Measurements from ENCODE around the gene LARGE1.

Gene LARGE1

DNA sequence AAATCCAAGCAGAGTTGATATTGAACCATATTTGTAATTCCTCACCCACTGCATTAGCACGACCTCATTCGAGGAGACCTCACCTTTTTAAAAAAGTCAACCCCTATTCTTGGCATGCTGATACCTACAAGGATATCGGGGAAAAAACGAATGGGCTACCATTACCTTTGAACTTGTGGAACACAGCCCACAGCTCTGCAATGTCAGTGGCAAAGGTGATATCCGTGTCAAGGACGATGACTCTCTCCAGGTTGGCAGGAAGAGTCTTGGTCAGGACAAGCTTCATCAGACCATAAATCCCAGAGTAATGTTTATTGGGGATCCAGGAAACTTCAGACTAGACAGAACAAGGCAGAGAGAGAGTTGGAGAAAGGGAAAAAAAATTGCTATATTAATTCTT lies 355.6 kb downstream of the LARGE1 start:
- no peaks in the 10 kb centered on the region for H3K36me3 ChIP-seq (ENCODE audit: insufficient read depth, low read length)
- H3K9me2 ChIP-seq (replicated peaks; ENCODE audit: low read depth, low read length) = no peaks in the 10 kb centered on the region
- H3K9me3 ChIP-seq (ENCODE audit: insufficient read depth, low read depth, low read length) = no peaks in the 10 kb centered on the region; the same call in 1 of the 2 replicates
- no peak overlapping the region for H3K4me3 ChIP-seq (ENCODE audit: low read length, poor library complexity, severe bottlenecking)
- no peaks in the 10 kb centered on the region for H3F3A ChIP-seq (ENCODE audit: low read depth)
- H3K4me2 ChIP-seq (ENCODE audit: low read depth, low read length, poor library complexity, severe bottlenecking) = no peak overlapping the region
- H3K9ac ChIP-seq (ENCODE audit: low read depth, low read length, poor library complexity, severe bottlenecking) = no peak overlapping the region
- no peaks in the 10 kb centered on the region for H4K20me1 ChIP-seq (ENCODE audit: insufficient read depth, low read length, poor library complexity, severe bottlenecking)
- H3K27me3 ChIP-seq (ENCODE audit: insufficient read depth, low read length, poor library complexity, severe bottlenecking) = no peaks in the 10 kb centered on the region
- H3K79me2 ChIP-seq (ENCODE audit: insufficient read depth, low read length) = no peaks in the 10 kb centered on the region
- H3K4me1 ChIP-seq (ENCODE audit: insufficient read depth, low read length, poor library complexity, severe bottlenecking) = no peaks in the 10 kb centered on the region
- TF ChIP-seq, protein P1, sequence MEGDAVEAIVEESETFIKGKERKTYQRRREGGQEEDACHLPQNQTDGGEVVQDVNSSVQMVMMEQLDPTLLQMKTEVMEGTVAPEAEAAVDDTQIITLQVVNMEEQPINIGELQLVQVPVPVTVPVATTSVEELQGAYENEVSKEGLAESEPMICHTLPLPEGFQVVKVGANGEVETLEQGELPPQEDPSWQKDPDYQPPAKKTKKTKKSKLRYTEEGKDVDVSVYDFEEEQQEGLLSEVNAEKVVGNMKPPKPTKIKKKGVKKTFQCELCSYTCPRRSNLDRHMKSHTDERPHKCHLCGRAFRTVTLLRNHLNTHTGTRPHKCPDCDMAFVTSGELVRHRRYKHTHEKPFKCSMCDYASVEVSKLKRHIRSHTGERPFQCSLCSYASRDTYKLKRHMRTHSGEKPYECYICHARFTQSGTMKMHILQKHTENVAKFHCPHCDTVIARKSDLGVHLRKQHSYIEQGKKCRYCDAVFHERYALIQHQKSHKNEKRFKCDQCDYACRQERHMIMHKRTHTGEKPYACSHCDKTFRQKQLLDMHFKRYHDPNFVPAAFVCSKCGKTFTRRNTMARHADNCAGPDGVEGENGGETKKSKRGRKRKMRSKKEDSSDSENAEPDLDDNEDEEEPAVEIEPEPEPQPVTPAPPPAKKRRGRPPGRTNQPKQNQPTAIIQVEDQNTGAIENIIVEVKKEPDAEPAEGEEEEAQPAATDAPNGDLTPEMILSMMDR (conservative IDR thresholded peaks at IDR 0.05; ENCODE audit: low read length) = no peak
- TF ChIP-seq EZH2phosphoT487 (IDR thresholded peaks at IDR 0.05; ENCODE audit: borderline replicate concordance) = no peak
- H2AFZ ChIP-seq (ENCODE audit: low read length) = no peak overlapping the region

DNA sequence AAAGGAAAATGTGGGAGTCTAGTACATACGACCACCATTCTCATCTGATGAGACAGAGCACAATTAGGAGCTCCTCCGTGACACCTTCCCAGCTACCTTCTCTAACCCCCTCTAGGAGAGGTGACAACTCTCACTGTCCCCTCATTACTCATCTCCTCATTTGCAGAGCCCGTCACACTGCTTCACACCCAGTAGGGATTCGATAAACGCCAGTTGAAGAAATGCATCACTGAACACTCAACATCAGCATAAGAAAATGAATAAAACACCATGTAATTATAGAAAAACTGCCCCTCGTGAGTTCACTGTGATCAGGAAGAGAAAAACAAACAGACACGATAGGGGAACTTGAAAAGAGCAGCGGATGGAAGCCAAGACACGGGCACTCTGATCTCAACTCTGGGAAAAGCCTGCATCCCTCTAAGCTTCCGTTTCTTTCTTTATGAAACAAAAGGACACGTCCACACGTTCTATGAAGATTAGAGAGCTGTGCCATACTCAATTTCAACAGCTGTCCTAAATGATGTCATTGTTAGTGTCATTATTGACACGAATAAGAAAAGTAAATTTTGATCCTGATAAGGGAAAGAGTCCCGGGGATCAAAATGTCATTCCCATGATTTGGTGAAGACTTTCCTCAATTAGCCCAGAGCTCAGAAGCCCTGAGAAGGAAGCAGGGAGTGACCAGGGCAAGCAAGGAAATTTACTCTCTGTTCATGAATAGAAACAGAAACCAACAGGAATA lies 356.9 kb downstream of the LARGE1 start:
- TF ChIP-seq, protein P1 (conservative IDR thresholded peaks at IDR 0.05; ENCODE audit: low read length) = no peak
- TF ChIP-seq EZH2phosphoT487 (IDR thresholded peaks at IDR 0.05; ENCODE audit: borderline replicate concordance) = no peak

GRCh38 chr22:33562501-33562900 lies 357.8 kb downstream of the LARGE1 start:
- Histone ChIP-seq H3K4me1 (ENCODE audit: insufficient read depth, low read length, poor library complexity, severe bottlenecking) (no peaks in the 10 kb centered on the region), H3K36me3 (ENCODE audit: insufficient read depth, low read length) (no peaks in the 10 kb centered on the region), H3K9me2 (replicated peaks; ENCODE audit: low read depth, low read length) (no peaks in the 10 kb centered on the region), H3K27me3 (ENCODE audit: insufficient read depth, low read length, poor library complexity, severe bottlenecking) (no peaks in the 10 kb centered on the region), H3K9ac (ENCODE audit: low read depth, low read length, poor library complexity, severe bottlenecking) (no peak overlapping the region), H4K20me1 (ENCODE audit: insufficient read depth, low read length, poor library complexity, severe bottlenecking) (no peaks in the 10 kb centered on the region), H3K4me2 (ENCODE audit: low read depth, low read length, poor library complexity, severe bottlenecking) (no peak overlapping the region), H3K79me2 (ENCODE audit: insufficient read depth, low read length) (no peaks in the 10 kb centered on the region), H3K4me3 (ENCODE audit: low read length, poor library complexity, severe bottlenecking) (no peak overlapping the region), H2AFZ (ENCODE audit: low read length) (no peak overlapping the region), H3F3A (ENCODE audit: low read depth) (no peaks in the 10 kb centered on the region), H3K9me3 (ENCODE audit: insufficient read depth, low read depth, low read length) (peaks cover 3% of the 10 kb centered on the region; the same call in 1 of the 2 replicates)
- TF ChIP-seq, protein P1 (conservative IDR thresholded peaks at IDR 0.05; ENCODE audit: low read length) = no peak
- no peak for TF ChIP-seq EZH2phosphoT487 (IDR thresholded peaks at IDR 0.05; ENCODE audit: borderline replicate concordance)

More for the DNA sequence above, 356.9 kb downstream of the LARGE1 start:
- Histone ChIP-seq H3K9me3 (ENCODE audit: insufficient read depth, low read depth, low read length) (no peaks in the 10 kb centered on the region; the same call in 1 of the 2 replicates), H3K4me3 (ENCODE audit: low read length, poor library complexity, severe bottlenecking) (no peak overlapping the region), H3K27me3 (ENCODE audit: insufficient read depth, low read length, poor library complexity, severe bottlenecking) (no peaks in the 10 kb centered on the region), H3K9ac (ENCODE audit: low read depth, low read length, poor library complexity, severe bottlenecking) (no peak overlapping the region), H3K36me3 (ENCODE audit: insufficient read depth, low read length) (no peaks in the 10 kb centered on the region), H3K4me1 (ENCODE audit: insufficient read depth, low read length, poor library complexity, severe bottlenecking) (no peaks in the 10 kb centered on the region), H3K79me2 (ENCODE audit: insufficient read depth, low read length) (no peaks in the 10 kb centered on the region), H3K9me2 (replicated peaks; ENCODE audit: low read depth, low read length) (no peaks in the 10 kb centered on the region), H4K20me1 (ENCODE audit: insufficient read depth, low read length, poor library complexity, severe bottlenecking) (no peaks in the 10 kb centered on the region), H3K4me2 (ENCODE audit: low read depth, low read length, poor library complexity, severe bottlenecking) (no peak overlapping the region), H3F3A (ENCODE audit: low read depth) (no peaks in the 10 kb centered on the region), H2AFZ (ENCODE audit: low read length) (no peak overlapping the region)
